ENCODE results near the gene CYB5RL.
"Not testable (repeated sequence)": the region's sequence is repeated elsewhere in the genome, so short reads cannot be mapped to it uniquely, and the experiment has no call there.

CYB5RL gene

DNA sequence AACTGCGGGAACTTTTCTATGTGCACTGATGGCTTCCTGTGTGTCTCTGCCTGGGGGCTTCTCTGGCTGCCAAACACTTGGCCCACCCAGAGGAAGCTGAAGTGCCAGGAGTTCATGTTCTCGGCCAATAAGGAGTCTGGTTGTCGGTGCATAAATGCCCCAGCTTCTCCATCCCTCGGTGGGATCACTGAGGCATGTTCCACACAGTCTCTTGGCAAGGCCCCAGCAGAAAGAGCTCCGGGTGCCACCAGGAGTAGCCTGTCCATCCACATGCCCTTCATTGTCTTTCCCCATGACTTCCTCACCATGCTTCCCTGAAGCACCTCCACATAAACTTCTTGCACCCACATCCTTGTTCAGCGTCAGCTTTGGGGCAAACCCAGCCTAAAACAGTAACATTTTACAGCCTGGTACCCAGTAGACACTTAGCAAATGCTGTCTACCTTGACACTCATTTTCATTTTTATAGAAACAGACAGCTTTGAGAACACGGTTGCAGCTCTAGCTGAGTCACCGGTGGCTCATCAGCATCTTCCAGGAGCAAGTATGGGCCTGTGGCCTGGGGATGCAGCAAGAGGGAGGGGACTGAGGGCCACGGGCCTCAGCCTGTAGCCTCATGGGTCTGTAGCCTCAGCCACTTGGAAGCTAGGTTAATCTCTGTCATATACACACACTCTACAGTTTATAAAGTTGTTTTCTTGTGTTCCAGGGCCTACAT, 32.2 kb downstream of the CYB5RL start:
- POLR2A ChIA-PET: no interaction called here
- no peak for DNase-seq (ENCODE audit: extremely low spot score)

DNA sequence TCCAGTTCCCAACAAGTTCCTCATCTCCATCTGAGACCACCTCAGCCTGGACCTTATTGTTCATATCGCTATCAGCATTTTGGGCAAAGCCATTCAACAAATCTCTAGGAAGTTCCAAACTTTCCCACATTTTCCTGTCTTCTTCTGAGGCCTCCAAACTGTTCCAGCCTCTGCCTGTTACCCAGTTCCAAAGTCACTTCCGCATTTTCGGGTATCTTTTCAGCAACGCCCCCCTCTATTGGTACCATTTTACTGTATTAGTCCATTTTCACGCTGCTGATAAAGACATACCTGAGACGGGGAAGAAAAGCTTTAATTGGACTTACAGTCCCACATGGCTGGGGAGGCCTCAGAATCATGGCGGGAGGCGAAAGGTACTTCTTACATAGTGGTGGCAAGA, 33.5 kb downstream of the CYB5RL start:
- DNase-seq (ENCODE audit: extremely low spot score); CTCF ChIA-PET; POLR2A ChIA-PET: not testable (repeated sequence)

More for the DNA sequence above, 32.2 kb downstream of the CYB5RL start:
- CTCF ChIA-PET: no interaction called here
- TF ChIP-seq, protein P1, sequence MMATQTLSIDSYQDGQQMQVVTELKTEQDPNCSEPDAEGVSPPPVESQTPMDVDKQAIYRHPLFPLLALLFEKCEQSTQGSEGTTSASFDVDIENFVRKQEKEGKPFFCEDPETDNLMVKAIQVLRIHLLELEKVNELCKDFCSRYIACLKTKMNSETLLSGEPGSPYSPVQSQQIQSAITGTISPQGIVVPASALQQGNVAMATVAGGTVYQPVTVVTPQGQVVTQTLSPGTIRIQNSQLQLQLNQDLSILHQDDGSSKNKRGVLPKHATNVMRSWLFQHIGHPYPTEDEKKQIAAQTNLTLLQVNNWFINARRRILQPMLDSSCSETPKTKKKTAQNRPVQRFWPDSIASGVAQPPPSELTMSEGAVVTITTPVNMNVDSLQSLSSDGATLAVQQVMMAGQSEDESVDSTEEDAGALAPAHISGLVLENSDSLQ (IDR thresholded peaks at IDR 0.05): no peak
- TF ChIP-seq SP1 (IDR thresholded peaks at IDR 0.05) (no peak), CTBP1 (IDR thresholded peaks at IDR 0.05; ENCODE audit: borderline replicate concordance) (no peak), L3MBTL2 (conservative IDR thresholded peaks at IDR 0.05) (no peak), FOXA1 (IDR thresholded peaks at IDR 0.05) (no peak), TARDBP (IDR thresholded peaks at IDR 0.05) (no peak), BHLHE40 (IDR thresholded peaks at IDR 0.05; ENCODE audit: borderline replicate concordance) (no peak), HDGF (IDR thresholded peaks at IDR 0.05; ENCODE audit: borderline replicate concordance) (no peak), ELF4 (IDR thresholded peaks at IDR 0.05) (no peak), NFRKB (IDR thresholded peaks at IDR 0.05) (no peak), LEF1 (IDR thresholded peaks at IDR 0.05; ENCODE audit: borderline replicate concordance) (no peak), ARNT (IDR thresholded peaks at IDR 0.05) (no peak), FOXK2 (IDR thresholded peaks at IDR 0.05) (no peak)

DNA sequence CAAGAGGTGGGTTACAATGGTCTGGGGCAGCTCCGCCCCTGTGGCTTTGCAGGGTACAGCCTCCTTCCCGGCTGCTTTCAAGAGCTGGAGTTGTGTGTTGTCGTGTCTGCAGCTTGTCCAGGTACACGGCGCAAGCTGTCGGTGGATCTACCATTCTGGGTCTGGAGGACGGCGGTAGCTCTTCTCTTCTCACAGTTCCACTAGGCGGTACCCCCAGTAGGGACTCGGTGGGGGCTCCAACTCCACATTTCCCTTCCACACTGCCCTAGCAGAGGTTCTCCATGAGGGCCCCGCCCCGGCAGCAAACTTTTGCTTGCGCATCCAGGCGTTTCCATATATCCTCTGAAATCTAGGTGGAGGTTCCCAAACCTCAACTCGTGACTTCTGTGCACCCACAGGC, 34.7 kb downstream of the CYB5RL start:
- no peak for DNase-seq (ENCODE audit: extremely low spot score)
- TF ChIP-seq TARDBP (IDR thresholded peaks at IDR 0.05) (no peak), ELF4 (IDR thresholded peaks at IDR 0.05) (no peak), FOXM1 (IDR thresholded peaks at IDR 0.05; ENCODE audit: borderline replicate concordance) (no peak), NFRKB (IDR thresholded peaks at IDR 0.05) (no peak), SP1 (IDR thresholded peaks at IDR 0.05) (no peak), ARNT (IDR thresholded peaks at IDR 0.05) (no peak), LEF1 (IDR thresholded peaks at IDR 0.05; ENCODE audit: borderline replicate concordance) (no peak), FOXK2 (IDR thresholded peaks at IDR 0.05) (no peak), L3MBTL2 (conservative IDR thresholded peaks at IDR 0.05) (no peak), BHLHE40 (IDR thresholded peaks at IDR 0.05; ENCODE audit: borderline replicate concordance) (no peak), ZNF384 (IDR thresholded peaks at IDR 0.05) (no peak), SUZ12 (IDR thresholded peaks at IDR 0.05) (no peak)
- TF ChIP-seq, protein P1 (IDR thresholded peaks at IDR 0.05): no peak
- CTCF ChIA-PET: no interaction called here
- POLR2A ChIA-PET: no interaction called here

DNA sequence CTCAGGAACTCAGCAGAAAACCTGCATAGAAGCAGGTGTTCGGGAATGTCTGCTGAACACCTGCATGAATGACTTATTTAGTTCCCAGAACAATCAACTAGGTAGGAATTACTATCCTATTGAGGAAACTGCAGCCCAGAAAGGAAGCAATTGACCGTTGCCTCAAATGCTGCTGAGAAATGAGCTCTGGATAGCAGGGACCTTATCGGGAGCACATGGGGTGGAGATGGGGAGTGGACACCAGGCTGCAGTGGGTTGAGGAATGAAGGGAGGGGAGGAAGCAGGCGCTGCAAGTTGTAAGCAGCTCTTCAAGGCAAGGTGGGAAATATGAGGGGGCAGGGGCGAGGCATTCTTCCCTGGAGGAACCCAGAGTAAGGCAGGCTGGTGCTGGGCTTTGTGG, 36.3 kb downstream of the CYB5RL start:
- ChIA-PET POLR2A (no interaction called here), CTCF (interaction anchor here (1.9 kb wide), 1 partner anchor 18 kb away, joined by 4 read pairs; no protein-coding TSS in a partner anchor)
- TF ChIP-seq NFRKB (IDR thresholded peaks at IDR 0.05): no peak
- TF ChIP-seq TARDBP (IDR thresholded peaks at IDR 0.05): no peak
- no peak for TF ChIP-seq ZNF384 (IDR thresholded peaks at IDR 0.05)
- TF ChIP-seq HDGF (IDR thresholded peaks at IDR 0.05; ENCODE audit: borderline replicate concordance): no peak
- no peak for TF ChIP-seq FOXK2 (IDR thresholded peaks at IDR 0.05)
- TF ChIP-seq SUZ12 (IDR thresholded peaks at IDR 0.05): no peak
- no peak for TF ChIP-seq BHLHE40 (IDR thresholded peaks at IDR 0.05; ENCODE audit: borderline replicate concordance)
- no peak for TF ChIP-seq L3MBTL2 (conservative IDR thresholded peaks at IDR 0.05)
- no peak for TF ChIP-seq ARNT (IDR thresholded peaks at IDR 0.05)
- no peak for TF ChIP-seq CTBP1 (IDR thresholded peaks at IDR 0.05; ENCODE audit: borderline replicate concordance)
- TF ChIP-seq FOXM1 (IDR thresholded peaks at IDR 0.05; ENCODE audit: borderline replicate concordance): no peak
- no peak for TF ChIP-seq LEF1 (IDR thresholded peaks at IDR 0.05; ENCODE audit: borderline replicate concordance)
- no peak for TF ChIP-seq SP1 (IDR thresholded peaks at IDR 0.05)
- TF ChIP-seq ELF4 (IDR thresholded peaks at IDR 0.05): no peak
- DNase-seq (ENCODE audit: extremely low spot score): no peak

DNA sequence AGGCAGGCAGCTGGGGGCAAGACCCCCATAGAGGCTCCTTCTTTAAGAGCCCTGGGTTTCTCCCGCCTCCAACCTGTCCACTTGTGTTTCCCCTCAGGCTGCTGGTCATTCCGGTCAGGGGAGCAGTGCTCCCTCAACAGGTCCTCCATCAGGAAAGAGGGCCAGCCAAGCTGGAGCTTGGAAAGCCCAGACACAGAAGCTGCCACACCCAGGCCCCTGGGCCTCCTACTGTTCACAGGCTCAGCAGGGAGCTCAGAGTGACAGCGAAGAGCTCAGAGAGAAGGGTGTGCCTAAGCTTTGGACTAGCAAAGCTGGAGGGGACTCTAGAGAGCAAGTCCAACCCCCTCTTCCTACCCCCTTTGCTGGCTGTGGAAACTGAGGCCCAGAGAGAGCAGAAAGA, 36.8 kb downstream of the CYB5RL start:
- TF ChIP-seq TARDBP (IDR thresholded peaks at IDR 0.05): no peak
- TF ChIP-seq, protein P1 (IDR thresholded peaks at IDR 0.05): no peak; the same call in 1 of the 2 replicates
- no peak for TF ChIP-seq BHLHE40 (IDR thresholded peaks at IDR 0.05; ENCODE audit: borderline replicate concordance)
- TF ChIP-seq ZNF384 (IDR thresholded peaks at IDR 0.05): no peak
- no peak for TF ChIP-seq CTBP1 (IDR thresholded peaks at IDR 0.05; ENCODE audit: borderline replicate concordance)
- TF ChIP-seq FOXM1 (IDR thresholded peaks at IDR 0.05; ENCODE audit: borderline replicate concordance): no peak
- TF ChIP-seq ELF4 (IDR thresholded peaks at IDR 0.05): no peak
- TF ChIP-seq SUZ12 (IDR thresholded peaks at IDR 0.05): no peak
- TF ChIP-seq FOXK2 (IDR thresholded peaks at IDR 0.05): no peak
- no peak for TF ChIP-seq L3MBTL2 (conservative IDR thresholded peaks at IDR 0.05)
- TF ChIP-seq NFRKB (IDR thresholded peaks at IDR 0.05): no peak
- TF ChIP-seq FOXA1 (IDR thresholded peaks at IDR 0.05): no peak
- no peak for TF ChIP-seq HDGF (IDR thresholded peaks at IDR 0.05; ENCODE audit: borderline replicate concordance)
- no peak for TF ChIP-seq LEF1 (IDR thresholded peaks at IDR 0.05; ENCODE audit: borderline replicate concordance)
- no peak for TF ChIP-seq ARNT (IDR thresholded peaks at IDR 0.05)
- no peak for TF ChIP-seq SP1 (IDR thresholded peaks at IDR 0.05)
- ChIA-PET CTCF (interaction anchor here (1.9 kb wide), 1 partner anchor 18 kb away, joined by 4 read pairs; no protein-coding TSS in a partner anchor), POLR2A (no interaction called here)
- no peak for DNase-seq (ENCODE audit: extremely low spot score)

DNA sequence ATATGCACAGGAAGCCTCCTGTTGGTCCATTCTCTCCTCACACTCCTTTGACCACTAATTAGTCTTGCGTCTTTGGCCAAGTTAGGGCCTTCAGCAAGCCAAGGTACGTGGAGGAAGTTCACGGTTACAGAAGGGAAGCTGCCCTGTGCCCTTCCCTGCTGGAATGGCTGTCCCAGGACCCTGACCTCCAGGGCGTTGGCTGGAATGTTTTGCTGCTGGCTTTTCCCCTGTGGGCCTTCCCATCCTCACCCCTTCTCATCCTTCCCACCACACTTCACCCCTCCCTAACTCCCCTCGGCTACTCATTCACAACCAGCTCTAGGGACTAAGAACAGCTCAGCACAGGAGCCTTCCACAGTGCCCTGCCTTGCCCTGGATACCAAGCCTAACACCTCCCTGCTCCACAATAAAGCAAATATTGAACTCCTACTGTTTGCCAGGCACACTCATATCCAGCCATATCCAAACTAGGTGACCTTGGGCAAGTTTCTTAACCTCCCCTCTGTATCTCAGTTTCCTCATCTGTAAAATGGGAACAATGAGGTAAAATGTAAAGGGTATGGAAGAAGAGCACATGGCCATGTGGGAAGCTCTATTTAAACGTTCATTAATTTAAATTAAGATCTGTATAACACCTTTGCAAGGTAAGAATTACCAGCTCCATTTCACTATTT, 38.2 kb downstream of the CYB5RL start:
- DNase-seq (ENCODE audit: extremely low spot score): no peak
- ChIA-PET POLR2A (no interaction called here), CTCF (no interaction called here)
- TF ChIP-seq LEF1 (IDR thresholded peaks at IDR 0.05; ENCODE audit: borderline replicate concordance) (no peak), BHLHE40 (IDR thresholded peaks at IDR 0.05; ENCODE audit: borderline replicate concordance) (no peak), FOXK2 (IDR thresholded peaks at IDR 0.05) (no peak), ELF4 (IDR thresholded peaks at IDR 0.05) (no peak), HDGF (IDR thresholded peaks at IDR 0.05; ENCODE audit: borderline replicate concordance) (no peak), ARNT (IDR thresholded peaks at IDR 0.05) (no peak), CTBP1 (IDR thresholded peaks at IDR 0.05; ENCODE audit: borderline replicate concordance) (no peak), FOXA1 (IDR thresholded peaks at IDR 0.05) (no peak), FOXM1 (IDR thresholded peaks at IDR 0.05; ENCODE audit: borderline replicate concordance) (no peak), SUZ12 (IDR thresholded peaks at IDR 0.05) (no peak), SP1 (IDR thresholded peaks at IDR 0.05) (no peak), ZNF384 (IDR thresholded peaks at IDR 0.05) (no peak), L3MBTL2 (conservative IDR thresholded peaks at IDR 0.05) (no peak), NFRKB (IDR thresholded peaks at IDR 0.05) (no peak), TARDBP (IDR thresholded peaks at IDR 0.05) (no peak)
- TF ChIP-seq, protein P1 (IDR thresholded peaks at IDR 0.05): no peak

All from HEK293T (cell line).